GM18502 (cell line): ENCODE data around the gene CRADD.
"Not testable (repeated sequence)": the region's sequence is repeated elsewhere in the genome, so short reads cannot be mapped to it uniquely, and the experiment has no call there.

Source experiments
- ATAC-seq: cut with Tn5 transposase; IDR thresholded peaks from one replicate; pipeline ENCODE4 v1.9.1; 2021; ENCODE audit warnings: mild to moderate bottlenecking; ENCODE audit not compliant: unreplicated experiment, poor library complexity

Gene CRADD

DNA sequence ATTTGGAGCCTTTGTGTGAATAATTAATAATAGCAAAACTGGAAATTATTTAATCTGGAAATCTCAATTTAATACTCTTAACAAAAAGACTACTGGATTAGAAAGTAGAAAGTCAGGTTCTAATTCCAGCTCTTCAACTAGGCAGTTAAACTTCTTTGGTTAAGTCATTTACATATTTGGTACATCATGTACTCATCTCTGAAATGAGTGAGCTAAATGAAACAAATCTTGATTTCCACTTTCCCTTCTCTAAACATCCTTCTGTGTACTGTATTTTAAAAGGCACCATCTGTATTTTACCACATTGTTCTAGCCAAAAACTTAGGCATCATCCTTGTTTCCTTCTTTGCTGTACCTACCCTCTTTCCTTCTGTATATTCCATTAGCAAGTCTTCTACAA lies 26.9 kb downstream of the CRADD start:
- ATAC-seq = peak; percentile 66

GRCh38 chr12:93704625-93705024 lies 27.4 kb downstream of the CRADD start:
- ATAC-seq = no peak

DNA sequence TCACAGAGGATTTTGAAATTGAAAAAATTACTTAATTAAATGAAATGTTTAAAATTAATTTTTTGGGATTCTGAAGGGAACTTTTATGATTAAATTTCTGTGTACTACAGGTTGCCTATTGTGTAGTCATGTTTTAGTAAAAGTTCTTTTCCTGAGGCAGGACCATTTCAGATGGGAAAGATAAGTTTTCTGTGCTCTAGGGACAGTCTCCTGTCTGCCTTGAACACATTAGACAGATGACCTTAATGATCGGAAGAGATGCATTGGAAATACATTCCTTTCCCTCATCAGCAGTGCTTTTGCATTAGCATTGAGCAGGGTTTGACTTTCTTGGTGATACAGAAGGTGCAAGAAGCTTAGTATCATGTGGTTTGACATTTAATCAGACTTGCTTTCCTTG lies 28.1 kb downstream of the CRADD start:
- ATAC-seq = no peak

GRCh38 chr12:93706387-93706786 lies 29.2 kb downstream of the CRADD start:
- no peak for ATAC-seq

DNA sequence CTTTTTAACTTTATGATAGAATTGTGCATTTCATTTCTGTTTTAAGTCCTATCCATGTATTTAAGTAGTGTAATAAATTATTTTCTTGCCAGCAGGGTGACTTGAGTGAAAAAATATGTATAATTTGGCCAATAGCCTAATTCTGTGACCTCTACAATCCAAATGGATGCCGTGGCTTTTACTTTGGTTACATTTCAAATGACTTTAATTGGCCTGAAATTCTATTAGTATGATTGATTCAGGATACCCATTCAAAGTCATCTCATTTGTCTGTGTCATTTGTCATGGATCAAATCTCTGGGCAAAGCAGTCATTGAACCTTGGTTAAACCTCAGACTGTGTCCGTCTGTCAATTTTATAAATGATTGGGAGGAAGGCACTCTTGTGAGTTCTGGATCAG lies 29.6 kb downstream of the CRADD start:
- ATAC-seq = no peak

DNA sequence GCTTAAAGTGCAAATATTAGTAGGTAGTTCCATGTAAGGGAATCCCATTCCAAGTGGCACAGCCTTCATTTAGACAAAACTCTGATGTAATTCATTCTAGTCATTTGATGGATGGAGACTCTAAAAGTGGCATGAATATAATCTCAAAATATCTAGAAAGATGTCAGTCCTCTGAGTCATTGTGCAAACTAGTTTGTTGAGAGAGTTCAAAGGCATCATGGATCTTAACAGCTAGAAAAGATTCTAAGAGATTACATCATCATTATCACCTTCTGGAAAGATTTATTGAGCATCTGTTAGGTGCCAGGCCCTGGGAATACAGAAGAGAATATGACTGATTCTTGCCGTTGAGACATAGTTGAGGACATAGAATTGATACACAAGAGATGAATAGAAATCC lies 30.7 kb downstream of the CRADD start:
- no peak for ATAC-seq

- no peak for ATAC-seq
These were observed 31.8 kb downstream of the CRADD start for GRCh38 chr12:93708952-93709351.

DNA sequence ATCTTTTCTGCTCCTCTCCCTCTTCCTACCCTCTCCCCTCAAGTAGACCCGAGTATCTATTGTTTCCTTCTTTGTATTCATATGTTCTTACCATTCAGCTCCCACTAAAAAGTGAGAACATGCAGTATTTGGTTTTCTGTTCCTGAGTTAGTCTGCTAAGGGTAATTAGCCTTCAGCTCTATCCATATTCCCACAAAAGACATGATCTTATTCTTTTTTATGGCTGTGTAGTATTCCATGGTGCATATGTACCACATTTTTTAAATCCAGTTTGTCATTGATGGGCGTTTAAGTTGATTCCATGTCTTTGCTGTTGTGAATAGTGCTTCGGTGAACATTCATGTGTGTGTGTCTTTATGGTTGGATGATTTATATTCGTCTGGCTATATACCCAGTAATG lies 32.2 kb downstream of the CRADD start:
- no peak for ATAC-seq

GRCh38 chr12:93710574-93710926 lies 33.4 kb downstream of the CRADD start:
- ATAC-seq = no peak

- ATAC-seq = not testable (repeated sequence)
These were observed 34.3 kb downstream of the CRADD start for GRCh38 chr12:93711502-93711901.

GRCh38 chr12:93712200-93712599 lies 35.0 kb downstream of the CRADD start:
- no peak for ATAC-seq

DNA sequence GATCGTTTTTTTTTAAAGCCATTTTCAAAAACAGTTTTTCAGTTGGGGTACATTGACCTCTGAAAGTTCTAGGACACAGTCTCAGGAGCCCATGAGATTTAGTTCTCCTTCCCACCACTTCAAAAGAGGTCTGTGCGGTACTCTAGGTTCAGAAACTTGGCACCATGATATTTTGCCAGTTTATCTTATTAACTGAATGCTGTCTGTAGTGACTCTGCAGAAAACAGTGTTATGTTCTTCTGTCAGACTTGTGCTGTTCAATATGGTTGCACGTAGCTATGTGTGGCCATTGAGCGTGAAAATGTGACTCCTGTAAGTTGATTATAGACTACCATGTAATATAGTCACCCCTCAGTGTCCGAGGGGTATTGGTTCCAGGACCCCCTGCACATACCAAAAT lies 35.9 kb downstream of the CRADD start:
- ATAC-seq = no peak

- no peak for ATAC-seq
These were observed 36.6 kb downstream of the CRADD start for GRCh38 chr12:93713800-93714199.

GRCh38 chr12:93714382-93714781 lies 37.2 kb downstream of the CRADD start:
- no peak for ATAC-seq

DNA sequence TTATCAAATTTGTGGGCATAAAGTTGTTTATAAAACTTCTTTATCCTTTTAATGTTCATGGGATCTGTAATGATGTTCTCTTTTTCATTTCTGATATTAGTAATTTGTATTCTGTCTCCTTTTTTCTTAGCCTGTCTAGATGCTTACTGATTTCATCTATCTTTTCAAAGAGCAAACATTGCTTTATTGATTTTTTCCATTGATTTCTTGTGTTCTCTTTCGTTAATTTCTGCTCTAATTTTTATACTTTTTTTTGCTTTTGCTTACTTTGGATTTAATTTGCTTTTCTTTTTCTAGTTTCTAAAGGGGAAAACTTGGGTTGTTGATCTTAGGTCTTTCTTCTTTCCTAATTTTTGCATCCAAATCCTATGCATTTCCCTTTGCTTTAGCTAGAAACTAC lies 42.5 kb downstream of the CRADD start:
- ATAC-seq = no peak

DNA sequence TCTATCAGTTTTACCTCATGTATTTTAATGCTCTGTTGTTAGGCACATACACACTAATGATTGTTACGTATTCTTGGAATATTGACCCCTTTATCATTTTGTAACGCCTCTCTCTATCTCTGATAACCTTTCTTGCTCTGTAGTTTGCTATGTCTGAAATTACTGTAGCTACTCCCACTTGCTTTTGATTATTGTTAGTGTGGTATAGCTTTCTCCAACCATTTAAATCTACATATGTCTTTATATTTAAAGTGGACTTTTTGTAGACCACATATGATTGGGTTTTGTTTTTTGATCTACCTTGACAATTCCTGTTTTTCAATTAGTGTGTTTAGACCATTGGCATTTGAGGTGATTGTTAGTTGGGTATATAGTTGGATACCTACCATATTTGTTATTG lies 43.4 kb downstream of the CRADD start:
- no peak for ATAC-seq

DNA sequence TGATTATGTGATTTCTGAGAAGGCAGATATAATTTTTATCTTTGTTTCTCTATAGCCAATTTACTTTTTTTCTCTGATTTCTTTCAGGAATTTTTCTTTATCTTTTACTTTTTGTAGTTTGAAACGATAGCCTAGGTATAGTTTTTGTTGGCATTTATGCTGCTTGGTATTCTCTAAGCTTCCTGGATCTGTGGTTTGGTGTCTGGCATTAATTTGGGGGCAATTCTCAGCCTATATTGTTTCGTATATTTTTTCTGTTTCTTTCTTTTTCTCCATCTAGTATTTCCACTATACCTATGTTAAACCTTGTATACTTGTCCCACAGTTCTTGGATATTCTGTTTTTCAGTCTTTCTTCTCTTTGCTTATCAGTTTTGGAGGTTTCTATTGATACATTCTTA lies 45.0 kb downstream of the CRADD start:
- ATAC-seq = no peak

DNA sequence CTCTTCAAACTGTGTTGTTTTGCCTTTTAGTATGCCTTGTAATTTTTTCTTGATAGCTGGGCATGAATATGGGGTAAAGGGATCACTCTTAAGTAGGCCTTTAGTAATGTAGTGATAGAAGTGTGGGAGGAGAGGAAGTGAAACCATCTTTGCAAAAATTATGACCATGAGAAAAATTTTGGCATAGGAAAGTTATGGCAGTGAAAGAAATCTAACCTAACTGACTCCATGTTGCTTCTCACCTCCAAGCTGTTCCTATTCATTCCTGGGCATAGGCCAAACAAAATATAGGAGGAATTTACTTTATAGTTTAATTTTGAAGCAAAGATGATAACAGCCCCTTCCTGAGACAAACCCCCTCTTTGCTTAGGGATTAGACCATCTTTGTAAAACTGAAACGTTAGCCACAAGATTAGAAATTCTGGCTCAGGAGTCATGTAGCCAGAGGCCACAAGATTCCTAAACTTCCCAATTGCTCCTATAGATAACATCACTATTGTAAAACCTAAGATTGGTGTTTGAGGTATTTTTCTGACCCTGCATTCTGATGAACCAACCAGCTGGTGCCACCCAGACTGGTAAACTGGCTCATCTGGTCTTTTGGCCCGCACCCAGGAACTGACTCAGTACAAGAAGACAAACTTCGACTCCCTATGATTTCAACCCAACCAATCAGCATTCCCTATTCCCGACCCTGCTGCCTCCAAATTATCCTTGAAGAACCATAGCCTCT lies 45.8 kb downstream of the CRADD start:
- no peak for ATAC-seq

DNA sequence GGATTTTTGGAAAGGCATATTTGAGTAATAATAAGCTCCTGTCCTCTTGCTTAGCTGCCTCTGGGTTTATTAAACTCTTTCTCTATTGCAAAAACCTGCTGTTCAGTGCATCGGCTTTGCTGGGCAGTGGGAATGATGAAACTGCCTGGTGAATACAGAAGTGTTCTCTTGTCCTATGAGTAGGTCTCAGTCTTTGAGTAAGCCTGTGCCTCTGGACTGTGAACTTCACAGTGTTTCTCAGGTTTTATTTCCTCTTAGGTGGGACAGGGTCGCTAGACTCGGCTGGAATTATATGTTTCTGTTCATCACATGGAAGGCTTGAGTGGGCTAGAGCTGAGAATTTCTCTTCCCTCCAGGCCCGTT lies 46.4 kb downstream of the CRADD start:
- ATAC-seq = no peak

DNA sequence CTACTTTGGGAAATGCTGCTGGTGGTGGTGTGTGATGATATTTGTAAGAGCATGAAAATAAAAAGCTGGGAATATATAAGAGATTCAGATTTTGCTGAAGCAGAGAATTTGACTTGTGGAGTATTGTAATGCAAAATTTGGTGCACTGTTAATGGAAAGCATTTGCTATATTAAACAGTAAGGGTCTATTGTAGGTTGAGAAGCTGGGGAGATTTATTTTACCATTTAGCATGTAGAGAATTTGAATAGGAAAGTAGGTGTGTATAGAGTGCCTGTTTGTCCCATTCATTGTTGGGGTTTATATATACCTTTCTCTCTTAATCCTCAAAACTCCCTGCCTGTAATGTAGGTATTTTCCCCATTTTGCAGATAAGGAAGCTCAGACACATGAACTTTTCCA lies 48.4 kb downstream of the CRADD start:
- ATAC-seq = no peak

- ATAC-seq = peak; percentile 47
These were observed 50.1 kb downstream of the CRADD start for GRCh38 chr12:93727195-93727811.

DNA sequence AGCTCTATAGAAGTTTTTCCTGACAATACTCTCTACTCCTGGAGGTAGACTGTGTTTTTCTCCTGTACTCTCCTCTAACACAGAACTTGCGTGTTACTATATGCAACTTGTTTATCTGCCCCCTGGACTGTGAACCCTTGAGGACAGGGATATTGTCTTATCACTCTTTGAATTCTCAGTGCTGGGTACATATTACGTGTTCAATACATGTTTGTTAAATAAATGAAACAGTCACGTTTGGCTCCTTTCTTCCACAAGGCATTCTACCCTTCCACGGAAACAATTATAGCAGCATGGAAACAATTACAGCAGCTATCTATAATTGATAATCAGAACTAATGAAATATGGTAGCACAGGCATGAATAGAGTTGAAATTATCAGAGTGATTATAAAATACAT lies 50.7 kb downstream of the CRADD start:
- ATAC-seq = no peak
